CD4-positive, alpha-beta memory T cell (primary cell): Measurements from ENCODE around the gene SLC1A2. TPM values are rescaled to one million over a fixed set of nuclear protein-coding genes. Genes with fewer than 3 reads are reported as not detected.

ENCODE experiments used
- CTCF ChIA-PET: fragments of 350-600 bp; sonication (Branson Sonifier 250); formaldehyde crosslinking; loops from one replicate; lab custom pipeline; 2021; ENCODE audit warnings: inconsistent platforms; ENCODE audit not compliant: partially characterized antibody; lab: Charles Lee
- POLR2A ChIA-PET: fragments of 350-600 bp; sonication (Branson Sonifier 250); formaldehyde crosslinking; loops from one replicate; lab custom pipeline; 2021; ENCODE audit not compliant: partially characterized antibody; lab: Charles Lee
- DNase-seq, 5 donors: peaks; one replicate each; pipeline versions ENCODE4 v3.0.0 to v3.0.0-alpha.2; 2020 to 2022; ENCODE audit warnings: mixed read lengths in 1 of 5
- H3K27ac ChIP-seq: one replicate; pipeline ENCODE4 v1.7.0; 2013; ENCODE audit warnings: low read depth, low read length
- H3K27me3 ChIP-seq: 2 replicates; pipeline ENCODE4 v1.7.0; 2013; ENCODE audit warnings: mild to moderate bottlenecking, low read length, moderate library complexity; ENCODE audit not compliant: insufficient read depth
- H3K36me3 ChIP-seq: 2 replicates; pipeline ENCODE4 v1.7.0; 2013; ENCODE audit warnings: mild to moderate bottlenecking, low read length, moderate library complexity; ENCODE audit not compliant: insufficient read depth
- H3K4me1 ChIP-seq: 2 replicates; pipeline ENCODE4 v1.7.0; 2013; ENCODE audit warnings: mild to moderate bottlenecking, low read length, moderate library complexity; ENCODE audit not compliant: insufficient read depth
- H3K4me3 ChIP-seq, 2 donors: one replicate each; pipeline ENCODE4 v1.7.0; 2013; ENCODE audit warnings: low read length in 2 of 2, mild to moderate bottlenecking in 1 of 2
- H3K9me3 ChIP-seq, 2 donors: one replicate each; pipeline ENCODE4 v1.7.0; 2013; ENCODE audit warnings: low read length in 2 of 2, control low read depth in 1 of 2; ENCODE audit not compliant: control insufficient read depth in 1 of 2
- H3K27ac Mint-ChIP-seq, 7 donors: one replicate each; pipeline ENCODE4 v1.8.0; 2020 to 2021; ENCODE audit warnings: mixed read lengths in 7 of 7, mild to moderate bottlenecking in 6 of 7, inconsistent platforms in 3 of 7, moderate library complexity in 3 of 7
- H3K27me3 Mint-ChIP-seq, 2 donors: one replicate each; pipeline ENCODE4 v1.8.0; 2020 to 2021; ENCODE audit warnings: mixed read lengths in 2 of 2
- H3K36me3 Mint-ChIP-seq, 2 donors: one replicate each; pipeline ENCODE4 v1.8.0; 2020 to 2021; ENCODE audit warnings: mixed read lengths in 2 of 2, inconsistent platforms in 1 of 2, mild to moderate bottlenecking in 1 of 2
- H3K4me1 Mint-ChIP-seq, 4 donors: one replicate each; pipeline ENCODE4 v1.8.0; 2020 to 2021; ENCODE audit warnings: mixed read lengths in 4 of 4, mild to moderate bottlenecking in 1 of 4
- H3K4me3 Mint-ChIP-seq, 8 donors: one replicate each; pipeline ENCODE4 v1.8.0; 2020 to 2021; ENCODE audit warnings: mixed read lengths in 8 of 8, mild to moderate bottlenecking in 7 of 8, moderate library complexity in 6 of 8, inconsistent platforms in 3 of 8
- H3K9me3 Mint-ChIP-seq, 8 donors: one replicate each; pipeline ENCODE4 v1.8.0; 2020 to 2021; ENCODE audit warnings: mixed read lengths in 8 of 8, mild to moderate bottlenecking in 5 of 8, inconsistent platforms in 3 of 8, moderate library complexity in 1 of 8
- intact Hi-C: fragments of 100-400 bp; cut with micrococcal nuclease; formaldehyde crosslinking; loops from one replicate; pipeline ENCODE4 v1.15.1; 2023
- polyA plus RNA-seq, 2 donors: library from polyadenylated mRNA; unstranded; fragments of 300-500 nt; fragmentation: Illumina TruSeq; gene quantifications; one replicate each; pipeline ENCODE4 v1.2.3, GENCODE V29; 2021
- total RNA-seq, 2 experiments: library from RNA; stranded (reverse); gene quantifications; one replicate each; pipeline ENCODE4 v1.2.3, GENCODE V29; 2021

SLC1A2 gene
- total and polyA plus RNA-seq, 4 experiments from 2014 or later = 0.08 to 0.25 (median 0.11) TPM

DNA sequence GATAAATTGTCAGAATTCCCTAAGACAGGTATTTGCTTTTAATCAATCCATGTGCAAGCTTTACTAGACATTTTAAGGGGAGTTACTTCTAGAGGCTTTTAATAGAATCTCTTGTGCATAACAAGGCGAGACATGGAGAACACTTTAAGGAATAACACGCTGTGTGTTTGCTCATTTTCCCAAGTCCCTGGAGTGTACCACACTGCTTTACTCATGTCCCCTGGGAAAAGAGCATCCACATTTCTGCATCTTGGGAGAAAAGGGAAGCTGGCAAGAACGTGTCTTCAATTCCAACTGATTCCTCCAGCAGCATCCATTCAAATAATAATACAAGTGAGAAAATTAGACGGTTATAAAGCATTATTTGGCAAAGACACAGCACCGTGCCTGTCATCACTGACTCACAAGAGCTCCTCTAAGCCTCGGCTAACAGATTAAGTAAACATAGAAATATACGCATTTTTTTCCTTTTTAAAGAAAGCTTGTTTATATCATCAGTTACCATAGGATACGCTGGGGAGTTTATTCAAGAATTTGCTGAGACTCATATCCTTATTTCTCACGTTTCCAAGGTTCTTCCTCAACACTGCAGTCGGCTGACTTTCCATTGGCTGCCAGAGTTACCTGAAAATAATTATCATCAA lies 158.9 kb downstream of the SLC1A2 start:
- ChIA-PET CTCF (interaction anchor here (0.7 to 1.1 kb wide), 2 partner anchors 27 to 45 kb away, joined by 3 read pairs; no protein-coding TSS in a partner anchor), POLR2A (interaction anchor here (1.1 kb wide), 1 partner anchor 9 kb away, joined by 3 read pairs; no protein-coding TSS in a partner anchor)
- Mint-ChIP-seq H3K9me3 (no peaks in the 10 kb centered on the region), H3K36me3 (no peaks in the 10 kb centered on the region), H3K27me3 (peaks cover 0 to 1% of the 10 kb centered on the region in 2 donors), H3K4me1 (peaks cover 18 to 35% (median 22%) of the 10 kb centered on the region in 4 donors), H3K4me3 (no peak overlapping the region), H3K27ac (no peak overlapping the region)
- Histone ChIP-seq H3K4me3 (no peak overlapping the region), H3K36me3 (no peaks in the 10 kb centered on the region), H3K9me3 (no peaks in the 10 kb centered on the region), H3K4me1 (peaks cover 26% of the 10 kb centered on the region), H3K27ac (no peak overlapping the region), H3K27me3 (no peaks in the 10 kb centered on the region)
- DNase-seq = no peak
- intact Hi-C loops = no loop called here

- no peaks in the 10 kb centered on the region for H3K36me3 Mint-ChIP-seq
- no peak overlapping the region for H3K4me3 Mint-ChIP-seq
- no peaks in the 10 kb centered on the region for H3K27me3 ChIP-seq
- no peaks in the 10 kb centered on the region for H3K9me3 ChIP-seq
- intact Hi-C loops = no loop called here
- H3K27ac ChIP-seq = no peak overlapping the region
- CTCF ChIA-PET = interaction anchor here (4.2 kb wide), 1 partner anchor 46 kb away, joined by 25 read pairs; no protein-coding TSS in a partner anchor
- H3K4me1 ChIP-seq = peaks cover 26% of the 10 kb centered on the region
- POLR2A ChIA-PET = interaction anchor here (1.1 kb wide), 1 partner anchor 8 kb away, joined by 3 read pairs; no protein-coding TSS in a partner anchor
- DNase-seq = no peak
- H3K4me1 Mint-ChIP-seq = peaks cover 18 to 39% (median 25%) of the 10 kb centered on the region in 4 donors
- H3K27ac Mint-ChIP-seq = no peak overlapping the region
- H3K27me3 Mint-ChIP-seq = peaks cover 0 to 1% of the 10 kb centered on the region in 2 donors
- no peaks in the 10 kb centered on the region for H3K36me3 ChIP-seq
- H3K9me3 Mint-ChIP-seq = no peaks in the 10 kb centered on the region
- no peak overlapping the region for H3K4me3 ChIP-seq
Measured at GRCh38 chr11:35259529-35259928, 159.8 kb downstream of the SLC1A2 start.

DNA sequence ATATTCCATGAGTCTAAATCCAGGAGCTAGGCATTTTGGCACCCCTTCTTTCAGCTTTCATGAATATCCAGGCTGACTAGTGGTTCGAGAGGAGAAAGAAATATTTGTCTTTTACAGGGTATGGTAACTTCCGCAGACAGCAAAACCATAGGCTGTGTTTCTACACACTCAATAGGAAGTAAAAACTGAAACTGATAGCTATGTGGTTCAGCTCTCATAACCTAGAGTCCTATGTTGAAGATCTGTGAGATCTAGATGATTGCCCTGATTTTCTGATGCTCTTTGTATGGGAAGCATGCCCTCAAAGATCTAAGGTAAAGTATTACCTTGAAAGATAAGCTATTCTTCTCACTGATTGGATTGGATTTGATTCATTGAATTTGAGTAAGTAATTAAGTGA lies 162.1 kb downstream of the SLC1A2 start:
- no peaks in the 10 kb centered on the region for H3K9me3 Mint-ChIP-seq
- no peaks in the 10 kb centered on the region for H3K36me3 Mint-ChIP-seq
- no peaks in the 10 kb centered on the region for H3K9me3 ChIP-seq
- CTCF ChIA-PET = interaction anchor here (0.8 to 4.2 kb wide), 7 partner anchors 16 to 342 kb away, joined by 3 to 25 read pairs (median 4); no protein-coding TSS in a partner anchor
- POLR2A ChIA-PET = interaction anchor here (0.6 to 3.5 kb wide), 16 partner anchors 8 to 341 kb away, joined by 3 to 29 read pairs (median 4); partner anchors contain the start of genes APIP, CD44 and PDHX
- H3K27ac ChIP-seq = no peak overlapping the region
- intact Hi-C loops = loop anchor here (1.0 to 2.0 kb wide), 2 partner anchors 10 to 16 kb away; no protein-coding TSS in a partner anchor
- peak in 4 of 5 donors; percentile 27 to 51 (median 39) for DNase-seq
- H3K4me1 ChIP-seq = peaks cover 26% of the 10 kb centered on the region
- peak overlapping the region in 7 of 8 donors; percentile 43 to 79 (median 62) for H3K4me3 Mint-ChIP-seq
- H3K27ac Mint-ChIP-seq = peak overlapping the region; percentile 4 to 96 (median 94)
- peaks cover 19 to 39% (median 24%) of the 10 kb centered on the region in 4 donors for H3K4me1 Mint-ChIP-seq
- no peaks in the 10 kb centered on the region for H3K36me3 ChIP-seq
- peak overlapping the region in 1 of 2 donors; percentile 20 for H3K4me3 ChIP-seq
- H3K27me3 Mint-ChIP-seq = peaks cover 0 to 1% of the 10 kb centered on the region in 2 donors
- H3K27me3 ChIP-seq = no peaks in the 10 kb centered on the region

GRCh38 chr11:35256296-35256695 lies 163.1 kb downstream of the SLC1A2 start:
- CTCF ChIA-PET = interaction anchor here (0.7 to 4.2 kb wide), 7 partner anchors 16 to 341 kb away, joined by 3 to 25 read pairs (median 3); no protein-coding TSS in a partner anchor
- Histone ChIP-seq H3K9me3 (no peaks in the 10 kb centered on the region), H3K36me3 (no peaks in the 10 kb centered on the region), H3K4me1 (peaks cover 26% of the 10 kb centered on the region), H3K27me3 (no peaks in the 10 kb centered on the region), H3K4me3 (no peak overlapping the region), H3K27ac (no peak overlapping the region)
- POLR2A ChIA-PET = interaction anchor here (1.1 to 3.5 kb wide), 7 partner anchors 10 to 340 kb away, joined by 3 to 29 read pairs (median 4); partner anchors contain the start of genes APIP and PDHX
- no peak for DNase-seq
- Mint-ChIP-seq H3K4me1 (peaks cover 21 to 39% (median 24%) of the 10 kb centered on the region in 4 donors), H3K4me3 (peak overlapping the region in 2 of 8 donors; percentile 8 to 16), H3K9me3 (no peaks in the 10 kb centered on the region), H3K27me3 (peaks cover 0 to 1% of the 10 kb centered on the region in 2 donors), H3K27ac (peak overlapping the region in 5 of 7 donors; percentile 43 to 83 (median 70)), H3K36me3 (no peaks in the 10 kb centered on the region)
- intact Hi-C loops = loop anchor here (2.0 kb wide), 1 partner anchor 17 kb away; no protein-coding TSS in a partner anchor

GRCh38 chr11:35255514-35255913 lies 163.8 kb downstream of the SLC1A2 start:
- no peaks in the 10 kb centered on the region for H3K36me3 Mint-ChIP-seq
- peaks cover 21 to 39% (median 24%) of the 10 kb centered on the region in 4 donors for H3K4me1 Mint-ChIP-seq
- no peak overlapping the region for H3K27ac ChIP-seq
- H3K4me3 ChIP-seq = no peak overlapping the region
- intact Hi-C loops = no loop called here
- H3K27me3 ChIP-seq = no peaks in the 10 kb centered on the region
- no peaks in the 10 kb centered on the region for H3K27me3 Mint-ChIP-seq
- no peaks in the 10 kb centered on the region for H3K36me3 ChIP-seq
- CTCF ChIA-PET = interaction anchor here (0.7 to 4.2 kb wide), 5 partner anchors 15 to 136 kb away, joined by 3 to 25 read pairs (median 3); no protein-coding TSS in a partner anchor
- peaks cover 26% of the 10 kb centered on the region for H3K4me1 ChIP-seq
- no peak overlapping the region for H3K27ac Mint-ChIP-seq
- peak overlapping the region in 1 of 8 donors; percentile 26 for H3K4me3 Mint-ChIP-seq
- H3K9me3 Mint-ChIP-seq = no peaks in the 10 kb centered on the region
- no peaks in the 10 kb centered on the region for H3K9me3 ChIP-seq
- POLR2A ChIA-PET = interaction anchor here (1.1 to 3.5 kb wide), 3 partner anchors 9 to 19 kb away, joined by 4 to 29 read pairs (median 4); no protein-coding TSS in a partner anchor
- no peak for DNase-seq

DNA sequence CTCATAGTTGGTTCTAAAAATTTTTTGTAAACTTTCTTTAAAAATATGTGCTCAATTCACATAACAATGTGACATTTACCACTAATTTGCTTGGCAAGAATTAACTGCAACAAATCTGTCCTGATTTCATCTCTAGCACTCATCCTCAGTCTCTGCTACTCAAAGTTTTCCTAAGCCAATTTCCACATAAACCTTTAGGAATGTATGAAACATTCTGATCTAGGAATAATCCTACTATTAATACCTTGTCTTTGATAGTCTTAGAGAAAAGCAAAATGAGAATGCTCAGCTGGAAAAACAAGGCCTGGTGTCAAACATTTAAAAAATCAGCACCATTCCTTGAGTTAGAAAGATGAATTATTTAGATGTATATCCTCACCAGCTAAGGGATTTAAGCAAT lies 166.1 kb downstream of the SLC1A2 start:
- ChIA-PET POLR2A (interaction anchor here (1.0 kb wide), 1 partner anchor 20 kb away, joined by 3 read pairs; no protein-coding TSS in a partner anchor), CTCF (interaction anchor here (1.0 kb wide), 1 partner anchor 52 kb away, joined by 3 read pairs; no protein-coding TSS in a partner anchor)
- Histone ChIP-seq H3K27ac (no peak overlapping the region), H3K4me3 (no peak overlapping the region), H3K27me3 (no peaks in the 10 kb centered on the region), H3K9me3 (no peaks in the 10 kb centered on the region), H3K36me3 (no peaks in the 10 kb centered on the region), H3K4me1 (peaks cover 36% of the 10 kb centered on the region)
- no peaks in the 10 kb centered on the region for H3K36me3 Mint-ChIP-seq
- no peaks in the 10 kb centered on the region for H3K27me3 Mint-ChIP-seq
- H3K27ac Mint-ChIP-seq = peak overlapping the region in 1 of 7 donors; percentile 22
- intact Hi-C loops = no loop called here
- H3K4me3 Mint-ChIP-seq = no peak overlapping the region
- DNase-seq = no peak
- peaks cover 20 to 44% (median 29%) of the 10 kb centered on the region in 4 donors for H3K4me1 Mint-ChIP-seq
- H3K9me3 Mint-ChIP-seq = peaks cover 0 to 10% (median 8%) of the 10 kb centered on the region in 8 donors
